ENCODE measurements around the gene EDEM3. TPM values are rescaled to one million over a fixed set of nuclear protein-coding genes. Genes with fewer than 3 reads are reported as not detected.

Gene EDEM3
- total RNA-seq, 1 experiment from 2014 or later, result 10.6 TPM

DNA sequence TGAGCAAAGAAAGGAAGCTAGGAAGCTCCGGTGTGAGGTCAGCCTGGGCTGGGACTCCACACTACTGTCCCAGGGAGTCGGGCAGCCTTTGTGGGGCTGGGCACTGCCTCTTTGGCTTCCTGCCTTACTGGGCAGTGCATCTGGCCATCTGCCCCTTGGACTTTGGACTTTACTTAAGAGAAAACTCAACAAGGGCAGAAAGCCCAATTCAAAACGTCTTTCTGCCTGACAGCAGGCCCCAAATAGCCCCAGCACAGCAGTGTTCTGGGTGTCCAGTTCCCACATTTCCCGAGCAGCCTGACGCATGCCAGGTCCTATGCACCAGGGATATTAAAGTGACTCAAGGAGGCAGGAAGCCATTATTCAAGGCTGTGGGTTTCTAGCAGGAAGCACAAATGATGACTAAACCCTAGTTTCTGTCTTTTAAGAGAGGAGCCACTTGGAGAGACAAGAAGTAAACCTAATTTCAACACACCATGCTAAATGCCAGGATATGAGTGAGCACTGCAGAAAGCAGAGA lies 37.9 kb upstream of the EDEM3 start:
- Mint-ChIP-seq H3K27ac (no peak overlapping the region), H3K36me3 (no peaks in the 10 kb centered on the region; the same call in 1 of the 2 replicates), H3K4me3 (no peak overlapping the region), H3K27me3 (ENCODE audit: low read depth) (no peaks in the 10 kb centered on the region), H3K4me1 (peaks cover 9% of the 10 kb centered on the region), H3K9me3 (no peaks in the 10 kb centered on the region)
- POLR2A ChIA-PET, result no interaction called here
- no peak for TF ChIP-seq KAT7 (CRISPR knock-in tag; IDR thresholded peaks at IDR 0.05; ENCODE audit: borderline replicate concordance)
- TF ChIP-seq, protein P1, sequence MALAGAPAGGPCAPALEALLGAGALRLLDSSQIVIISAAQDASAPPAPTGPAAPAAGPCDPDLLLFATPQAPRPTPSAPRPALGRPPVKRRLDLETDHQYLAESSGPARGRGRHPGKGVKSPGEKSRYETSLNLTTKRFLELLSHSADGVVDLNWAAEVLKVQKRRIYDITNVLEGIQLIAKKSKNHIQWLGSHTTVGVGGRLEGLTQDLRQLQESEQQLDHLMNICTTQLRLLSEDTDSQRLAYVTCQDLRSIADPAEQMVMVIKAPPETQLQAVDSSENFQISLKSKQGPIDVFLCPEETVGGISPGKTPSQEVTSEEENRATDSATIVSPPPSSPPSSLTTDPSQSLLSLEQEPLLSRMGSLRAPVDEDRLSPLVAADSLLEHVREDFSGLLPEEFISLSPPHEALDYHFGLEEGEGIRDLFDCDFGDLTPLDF (CRISPR knock-in tag; IDR thresholded peaks at IDR 0.05), result no peak
- TF ChIP-seq ESRRA (CRISPR knock-in tag; IDR thresholded peaks at IDR 0.05; ENCODE audit: borderline replicate concordance), result no peak
- TF ChIP-seq TEAD4 (CRISPR knock-in tag; IDR thresholded peaks at IDR 0.05), result no peak
- TF ChIP-seq ZNF232 (CRISPR knock-in tag; IDR thresholded peaks at IDR 0.05), result no peak
- no peak for TF ChIP-seq IRF2 (CRISPR knock-in tag; IDR thresholded peaks at IDR 0.05; ENCODE audit: borderline replicate concordance, low read depth)
- TF ChIP-seq NFE2L1 (CRISPR knock-in tag; IDR thresholded peaks at IDR 0.05), result no peak
- no peak for TF ChIP-seq FOXK1 (CRISPR knock-in tag; IDR thresholded peaks at IDR 0.05)
- TF ChIP-seq USF1 (CRISPR knock-in tag; IDR thresholded peaks at IDR 0.05), result no peak
- no peak for TF ChIP-seq GTF2I (CRISPR knock-in tag; conservative IDR thresholded peaks at IDR 0.05)
- no peak for TF ChIP-seq ZNF396 (CRISPR knock-in tag; IDR thresholded peaks at IDR 0.05; ENCODE audit: borderline replicate concordance)
- TF ChIP-seq, protein P2, sequence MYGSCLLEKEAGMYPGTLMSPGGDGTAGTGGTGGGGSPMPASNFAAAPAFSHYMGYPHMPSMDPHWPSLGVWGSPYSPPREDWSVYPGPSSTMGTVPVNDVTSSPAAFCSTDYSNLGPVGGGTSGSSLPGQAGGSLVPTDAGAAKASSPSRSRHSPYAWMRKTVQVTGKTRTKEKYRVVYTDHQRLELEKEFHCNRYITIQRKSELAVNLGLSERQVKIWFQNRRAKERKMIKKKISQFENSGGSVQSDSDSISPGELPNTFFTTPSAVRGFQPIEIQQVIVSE (CRISPR knock-in tag; IDR thresholded peaks at IDR 0.05; ENCODE audit: borderline replicate concordance), result no peak
- CTCF ChIA-PET, result no interaction called here
- no peak for ATAC-seq
- no peak for DNase-seq (ENCODE audit: low spot score)

- TF ChIP-seq ZNF219 (CRISPR knock-in tag; IDR thresholded peaks at IDR 0.05; ENCODE audit: borderline replicate concordance) (no peak), ZSCAN18 (CRISPR knock-in tag; IDR thresholded peaks at IDR 0.05) (no peak), ETV6 (CRISPR knock-in tag; IDR thresholded peaks at IDR 0.05) (no peak), AR (CRISPR knock-in tag; IDR thresholded peaks at IDR 0.05) (no peak)
- TF ChIP-seq, protein P3, sequence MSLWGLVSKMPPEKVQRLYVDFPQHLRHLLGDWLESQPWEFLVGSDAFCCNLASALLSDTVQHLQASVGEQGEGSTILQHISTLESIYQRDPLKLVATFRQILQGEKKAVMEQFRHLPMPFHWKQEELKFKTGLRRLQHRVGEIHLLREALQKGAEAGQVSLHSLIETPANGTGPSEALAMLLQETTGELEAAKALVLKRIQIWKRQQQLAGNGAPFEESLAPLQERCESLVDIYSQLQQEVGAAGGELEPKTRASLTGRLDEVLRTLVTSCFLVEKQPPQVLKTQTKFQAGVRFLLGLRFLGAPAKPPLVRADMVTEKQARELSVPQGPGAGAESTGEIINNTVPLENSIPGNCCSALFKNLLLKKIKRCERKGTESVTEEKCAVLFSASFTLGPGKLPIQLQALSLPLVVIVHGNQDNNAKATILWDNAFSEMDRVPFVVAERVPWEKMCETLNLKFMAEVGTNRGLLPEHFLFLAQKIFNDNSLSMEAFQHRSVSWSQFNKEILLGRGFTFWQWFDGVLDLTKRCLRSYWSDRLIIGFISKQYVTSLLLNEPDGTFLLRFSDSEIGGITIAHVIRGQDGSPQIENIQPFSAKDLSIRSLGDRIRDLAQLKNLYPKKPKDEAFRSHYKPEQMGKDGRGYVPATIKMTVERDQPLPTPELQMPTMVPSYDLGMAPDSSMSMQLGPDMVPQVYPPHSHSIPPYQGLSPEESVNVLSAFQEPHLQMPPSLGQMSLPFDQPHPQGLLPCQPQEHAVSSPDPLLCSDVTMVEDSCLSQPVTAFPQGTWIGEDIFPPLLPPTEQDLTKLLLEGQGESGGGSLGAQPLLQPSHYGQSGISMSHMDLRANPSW (CRISPR knock-in tag; conservative IDR thresholded peaks at IDR 0.05; ENCODE audit: low read depth), result no peak
- ChIA-PET POLR2A (interaction anchor here (0.7 kb wide), 1 partner anchor 1903 kb away, joined by 3 read pairs; no protein-coding TSS in a partner anchor), CTCF (interaction anchor here (0.5 kb wide), 1 partner anchor 178 kb away, joined by 3 read pairs; no protein-coding TSS in a partner anchor)
- Mint-ChIP-seq H3K36me3 (no peaks in the 10 kb centered on the region; the same call in 1 of the 2 replicates), H3K9me3 (no peaks in the 10 kb centered on the region), H3K27me3 (ENCODE audit: low read depth) (no peaks in the 10 kb centered on the region), H3K4me3 (no peak overlapping the region), H3K4me1 (peaks cover 9% of the 10 kb centered on the region), H3K27ac (no peak overlapping the region)
- DNase-seq (ENCODE audit: low spot score), result no peak
- no peak for ATAC-seq
Measured at GRCh38 chr1:184791550-184791900, 36.9 kb upstream of the EDEM3 start.
